Parathyroid adenoma (tissue), 2 donors: ENCODE data around the gene DLGAP3.
"Not testable (repeated sequence)": the region's sequence is repeated elsewhere in the genome, so short reads cannot be mapped to it uniquely, and the experiment has no call there.

ENCODE experiments used
- H2AFZ ChIP-seq: fragments of 300-600 bp; sonication (generic); one replicate; pipeline ENCODE4 v1.7.0; 2017; ENCODE audit warnings: antibody characterized with exemption, mild to moderate bottlenecking
- H3K27ac ChIP-seq: fragments of 300-600 bp; sonication (generic); one replicate; pipeline ENCODE4 v1.7.0; 2017
- H3K27me3 ChIP-seq: fragments of 300-600 bp; sonication (generic); one replicate; pipeline ENCODE4 v1.7.0; 2017; ENCODE audit warnings: low read length; ENCODE audit not compliant: control insufficient read depth, insufficient read depth
- H3K36me3 ChIP-seq: fragments of 300-600 bp; sonication (generic); one replicate; pipeline ENCODE4 v1.7.0; 2017; ENCODE audit warnings: low read length; ENCODE audit not compliant: control insufficient read depth, insufficient read depth
- H3K4me1 ChIP-seq: fragments of 300-600 bp; sonication (generic); one replicate; pipeline ENCODE4 v1.7.0; 2017; ENCODE audit warnings: control low read depth
- H3K4me2 ChIP-seq: fragments of 300-600 bp; sonication (generic); one replicate; pipeline ENCODE4 v1.7.0; 2017; ENCODE audit warnings: low read length
- H3K4me3 ChIP-seq: fragments of 300-600 bp; sonication (generic); one replicate; pipeline ENCODE4 v1.7.0; 2017; ENCODE audit warnings: low read depth, low read length
- H3K79me2 ChIP-seq: fragments of 300-600 bp; sonication (generic); one replicate; pipeline ENCODE4 v1.7.0; 2017; ENCODE audit warnings: control low read depth
- H3K9ac ChIP-seq: fragments of 300-600 bp; sonication (generic); one replicate; pipeline ENCODE4 v1.7.0; 2017; ENCODE audit warnings: mild to moderate bottlenecking
- H3K9me3 ChIP-seq: fragments of 300-600 bp; sonication (generic); one replicate; pipeline ENCODE4 v1.7.0; 2017; ENCODE audit warnings: low read length; ENCODE audit not compliant: control insufficient read depth
- TF ChIP-seq, protein P1 (sequence below): fragments of 300-600 bp; sonication (generic); IDR thresholded peaks from one replicate; pipeline ENCODE4 v1.7.0; 2017; ENCODE audit warnings: antibody characterized with exemption, mild to moderate bottlenecking
- donor health status: primary hyperparathyroidism.

The DLGAP3 gene

GRCh38 chr1:34970829-34971228, 41.4 kb upstream of the DLGAP3 start:
- TF ChIP-seq, protein P1, sequence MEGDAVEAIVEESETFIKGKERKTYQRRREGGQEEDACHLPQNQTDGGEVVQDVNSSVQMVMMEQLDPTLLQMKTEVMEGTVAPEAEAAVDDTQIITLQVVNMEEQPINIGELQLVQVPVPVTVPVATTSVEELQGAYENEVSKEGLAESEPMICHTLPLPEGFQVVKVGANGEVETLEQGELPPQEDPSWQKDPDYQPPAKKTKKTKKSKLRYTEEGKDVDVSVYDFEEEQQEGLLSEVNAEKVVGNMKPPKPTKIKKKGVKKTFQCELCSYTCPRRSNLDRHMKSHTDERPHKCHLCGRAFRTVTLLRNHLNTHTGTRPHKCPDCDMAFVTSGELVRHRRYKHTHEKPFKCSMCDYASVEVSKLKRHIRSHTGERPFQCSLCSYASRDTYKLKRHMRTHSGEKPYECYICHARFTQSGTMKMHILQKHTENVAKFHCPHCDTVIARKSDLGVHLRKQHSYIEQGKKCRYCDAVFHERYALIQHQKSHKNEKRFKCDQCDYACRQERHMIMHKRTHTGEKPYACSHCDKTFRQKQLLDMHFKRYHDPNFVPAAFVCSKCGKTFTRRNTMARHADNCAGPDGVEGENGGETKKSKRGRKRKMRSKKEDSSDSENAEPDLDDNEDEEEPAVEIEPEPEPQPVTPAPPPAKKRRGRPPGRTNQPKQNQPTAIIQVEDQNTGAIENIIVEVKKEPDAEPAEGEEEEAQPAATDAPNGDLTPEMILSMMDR = no peak

GRCh38 chr1:34970220-34970735, 40.8 kb upstream of the DLGAP3 start:
- no peak overlapping the region for H3K4me3 ChIP-seq
- H3K36me3 ChIP-seq = no peaks in the 10 kb centered on the region
- H3K9me3 ChIP-seq = no peaks in the 10 kb centered on the region
- H3K4me1 ChIP-seq = no peaks in the 10 kb centered on the region
- no peak overlapping the region for H2AFZ ChIP-seq
- no peak overlapping the region for H3K4me2 ChIP-seq
- H3K79me2 ChIP-seq = no peaks in the 10 kb centered on the region
- no peak overlapping the region for H3K27ac ChIP-seq
- H3K9ac ChIP-seq = no peak overlapping the region
- TF ChIP-seq, protein P1 = no peak
- no peaks in the 10 kb centered on the region for H3K27me3 ChIP-seq

More at GRCh38 chr1:34970829-34971228, 41.4 kb upstream of the DLGAP3 start:
- no peak overlapping the region for H3K9ac ChIP-seq
- H3K4me1 ChIP-seq = no peaks in the 10 kb centered on the region
- no peaks in the 10 kb centered on the region for H3K36me3 ChIP-seq
- no peaks in the 10 kb centered on the region for H3K9me3 ChIP-seq
- no peak overlapping the region for H3K27ac ChIP-seq
- no peaks in the 10 kb centered on the region for H3K79me2 ChIP-seq
- no peaks in the 10 kb centered on the region for H3K27me3 ChIP-seq
- H3K4me2 ChIP-seq = no peak overlapping the region
- H3K4me3 ChIP-seq = no peak overlapping the region
- H2AFZ ChIP-seq = no peak overlapping the region

DNA sequence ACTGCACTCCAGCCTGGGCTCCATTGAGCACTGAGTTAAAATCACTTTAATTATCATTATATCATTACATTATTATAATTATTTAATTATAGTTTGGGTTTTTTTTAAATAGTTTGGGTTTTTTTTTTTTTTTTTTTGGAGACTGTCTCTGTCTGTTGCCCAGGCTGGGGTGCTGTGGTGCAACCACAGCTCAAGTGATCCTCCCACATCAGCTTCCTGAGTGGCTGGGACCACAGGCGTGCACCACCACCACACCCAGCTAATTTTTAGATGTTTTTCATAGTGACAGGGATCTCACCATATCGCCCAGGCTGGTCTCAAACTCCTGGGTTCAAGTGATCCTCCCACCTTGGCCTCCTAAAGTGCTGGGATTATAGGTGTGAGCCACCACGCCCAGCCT, 38.8 kb upstream of the DLGAP3 start:
- not testable (repeated sequence) for H3K27ac ChIP-seq, H3K4me1 ChIP-seq, H3K4me3 ChIP-seq, H3K79me2 ChIP-seq, H3K4me2 ChIP-seq, H3K9ac ChIP-seq, H3K27me3 ChIP-seq, H2AFZ ChIP-seq, H3K9me3 ChIP-seq, H3K36me3 ChIP-seq

- H3K4me1 ChIP-seq, H3K27ac ChIP-seq, H2AFZ ChIP-seq, H3K36me3 ChIP-seq, H3K27me3 ChIP-seq, H3K9ac ChIP-seq, H3K4me2 ChIP-seq, H3K79me2 ChIP-seq, H3K4me3 ChIP-seq, H3K9me3 ChIP-seq: not testable (repeated sequence)
Observed at GRCh38 chr1:34967672-34968071, 38.2 kb upstream of the DLGAP3 start.

DNA sequence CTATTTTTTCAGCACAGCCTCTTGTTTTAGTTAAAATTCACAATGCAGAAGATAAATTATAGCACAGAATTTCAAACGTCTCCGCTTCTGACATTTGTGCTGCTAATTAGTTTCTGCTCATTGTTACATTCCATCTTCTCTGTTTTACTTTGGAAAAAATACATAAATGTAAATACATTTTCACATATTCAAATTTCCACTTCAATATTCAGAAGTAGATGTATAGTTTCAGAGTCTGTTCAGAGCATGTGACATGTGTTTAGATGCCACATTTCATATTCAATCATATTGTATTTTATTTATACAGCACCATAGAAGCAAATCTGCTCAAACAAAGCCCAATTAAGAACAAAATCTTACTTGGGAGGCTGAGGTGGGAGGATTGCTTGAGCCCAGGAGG, 36.1 kb upstream of the DLGAP3 start:
- Histone ChIP-seq H3K4me2 (no peak overlapping the region), H3K9ac (no peak overlapping the region), H3K27ac (no peak overlapping the region), H2AFZ (no peak overlapping the region), H3K4me1 (no peaks in the 10 kb centered on the region), H3K36me3 (no peaks in the 10 kb centered on the region), H3K4me3 (no peak overlapping the region), H3K79me2 (no peaks in the 10 kb centered on the region), H3K27me3 (no peaks in the 10 kb centered on the region), H3K9me3 (no peaks in the 10 kb centered on the region)
- TF ChIP-seq, protein P1 = no peak

- no peaks in the 10 kb centered on the region for H3K27me3 ChIP-seq
- H3K9me3 ChIP-seq = no peaks in the 10 kb centered on the region
- H3K36me3 ChIP-seq = no peaks in the 10 kb centered on the region
- no peak overlapping the region for H3K9ac ChIP-seq
- no peaks in the 10 kb centered on the region for H3K79me2 ChIP-seq
- no peak overlapping the region for H3K4me2 ChIP-seq
- TF ChIP-seq, protein P1 = no peak
- peaks cover 4% of the 10 kb centered on the region for H3K4me1 ChIP-seq
- H3K4me3 ChIP-seq = no peak overlapping the region
- no peak overlapping the region for H3K27ac ChIP-seq
- H2AFZ ChIP-seq = no peak overlapping the region
Observed at GRCh38 chr1:34950428-34950827, 21.0 kb upstream of the DLGAP3 start.

- not testable (repeated sequence) for H3K4me2 ChIP-seq, H3K36me3 ChIP-seq, H3K9me3 ChIP-seq, H2AFZ ChIP-seq, H3K4me3 ChIP-seq, H3K27me3 ChIP-seq, H3K4me1 ChIP-seq, H3K79me2 ChIP-seq, H3K9ac ChIP-seq, H3K27ac ChIP-seq
Observed at GRCh38 chr1:34948739-34949138, 19.3 kb upstream of the DLGAP3 start.

DNA sequence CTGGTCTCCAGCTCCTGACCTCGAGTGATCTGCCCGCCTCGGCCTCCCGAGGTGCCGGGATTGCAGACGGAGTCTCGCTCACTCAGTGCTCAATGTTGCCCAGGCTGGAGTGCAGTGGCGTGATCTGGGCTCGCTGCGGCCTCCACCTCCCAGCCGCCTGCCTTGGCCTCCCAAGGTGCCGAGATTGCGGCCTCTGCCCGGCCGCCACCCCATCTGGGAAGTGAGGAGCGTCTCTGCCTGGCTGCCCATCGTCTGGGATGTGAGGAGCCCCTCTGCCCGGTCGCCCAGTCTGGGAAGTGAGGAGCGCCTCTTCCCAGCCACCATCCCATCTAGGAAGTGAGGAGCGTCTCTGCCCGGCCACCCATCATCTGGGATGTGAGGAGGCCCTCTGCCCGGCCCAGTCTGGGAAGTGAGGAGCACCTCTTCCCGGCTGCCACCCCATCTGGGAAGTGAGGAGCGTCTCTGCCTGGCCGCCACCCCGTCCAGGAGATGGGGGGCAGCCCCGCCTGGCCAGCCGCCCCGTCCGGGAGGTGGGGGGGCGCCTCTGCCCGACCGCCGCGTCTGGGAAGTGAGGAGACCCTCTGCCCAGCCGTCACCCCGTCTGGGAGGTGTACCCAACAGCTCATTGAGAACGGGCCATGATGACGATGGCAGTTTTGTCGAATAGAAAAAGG, 18.3 kb upstream of the DLGAP3 start:
- H2AFZ ChIP-seq, H3K4me3 ChIP-seq: not testable (repeated sequence)

More for the DNA sequence above, 18.3 kb upstream of the DLGAP3 start:
- H3K4me1 ChIP-seq, H3K9me3 ChIP-seq, H3K27ac ChIP-seq, H3K27me3 ChIP-seq, H3K9ac ChIP-seq, H3K79me2 ChIP-seq, H3K4me2 ChIP-seq, H3K36me3 ChIP-seq: not testable (repeated sequence)
